ENCODE results near the gene HTT. TPM values are rescaled to one million over a fixed set of nuclear protein-coding genes. Genes with fewer than 3 reads are reported as not detected.

HTT gene
- total RNA-seq, 1 donor from 2014 or later = 65.2 TPM

- Histone ChIP-seq H3K9ac (ENCODE audit: low read length) (no peak overlapping the region), H3K4me1 (ENCODE audit: insufficient read depth, low read length) (no peaks in the 10 kb centered on the region), H3K27ac (ENCODE audit: low read depth, low read length) (no peak overlapping the region), H3K9me3 (ENCODE audit: insufficient read depth, low read depth, low read length) (no peaks in the 10 kb centered on the region), H2AFZ (ENCODE audit: low read depth, low read length) (no peak overlapping the region), H3K4me3 (ENCODE audit: insufficient read depth, low read depth, low read length) (no peak overlapping the region), H3K4me2 (ENCODE audit: low read length) (no peak overlapping the region), H3K79me2 (ENCODE audit: insufficient read depth, low read length) (no peaks in the 10 kb centered on the region), H3K36me3 (ENCODE audit: insufficient read depth, low read length) (peaks cover 9% of the 10 kb centered on the region), H3K27me3 (ENCODE audit: insufficient read depth, low read length) (no peaks in the 10 kb centered on the region), H4K20me1 (ENCODE audit: insufficient read depth, low read length) (peaks cover 15% of the 10 kb centered on the region)
- H3K4me1 Mint-ChIP-seq (ENCODE audit: low read depth, unreplicated experiment) = peaks cover 9% of the 10 kb centered on the region
- TF ChIP-seq, protein P1, sequence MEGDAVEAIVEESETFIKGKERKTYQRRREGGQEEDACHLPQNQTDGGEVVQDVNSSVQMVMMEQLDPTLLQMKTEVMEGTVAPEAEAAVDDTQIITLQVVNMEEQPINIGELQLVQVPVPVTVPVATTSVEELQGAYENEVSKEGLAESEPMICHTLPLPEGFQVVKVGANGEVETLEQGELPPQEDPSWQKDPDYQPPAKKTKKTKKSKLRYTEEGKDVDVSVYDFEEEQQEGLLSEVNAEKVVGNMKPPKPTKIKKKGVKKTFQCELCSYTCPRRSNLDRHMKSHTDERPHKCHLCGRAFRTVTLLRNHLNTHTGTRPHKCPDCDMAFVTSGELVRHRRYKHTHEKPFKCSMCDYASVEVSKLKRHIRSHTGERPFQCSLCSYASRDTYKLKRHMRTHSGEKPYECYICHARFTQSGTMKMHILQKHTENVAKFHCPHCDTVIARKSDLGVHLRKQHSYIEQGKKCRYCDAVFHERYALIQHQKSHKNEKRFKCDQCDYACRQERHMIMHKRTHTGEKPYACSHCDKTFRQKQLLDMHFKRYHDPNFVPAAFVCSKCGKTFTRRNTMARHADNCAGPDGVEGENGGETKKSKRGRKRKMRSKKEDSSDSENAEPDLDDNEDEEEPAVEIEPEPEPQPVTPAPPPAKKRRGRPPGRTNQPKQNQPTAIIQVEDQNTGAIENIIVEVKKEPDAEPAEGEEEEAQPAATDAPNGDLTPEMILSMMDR (IDR thresholded peaks at IDR 0.05; ENCODE audit: insufficient read depth, low read depth, low read length) = no peak
- TF ChIP-seq EZH2 (IDR thresholded peaks at IDR 0.05; ENCODE audit: insufficient read depth, low read length) = no peak
- FAIRE-seq (no peak), DNase-seq (ENCODE audit: low read depth) (no peak)
- peaks cover 11% of the 10 kb centered on the region for H3K36me3 Mint-ChIP-seq (ENCODE audit: low read depth, unreplicated experiment)
- H3K27ac Mint-ChIP-seq (ENCODE audit: unreplicated experiment) = no peak overlapping the region
- H3K4me3 Mint-ChIP-seq (ENCODE audit: unreplicated experiment) = no peak overlapping the region
- no peaks in the 10 kb centered on the region for H3K27me3 Mint-ChIP-seq (ENCODE audit: low read depth, unreplicated experiment)
- peaks cover 3% of the 10 kb centered on the region for H3K9me3 Mint-ChIP-seq (ENCODE audit: unreplicated experiment)
Observed at GRCh38 chr4:3237266-3237665, 162.8 kb downstream of the HTT start.

GRCh38 chr4:3237712-3238560 is 163.5 kb downstream of the HTT start:
- no peak overlapping the region for H3K27ac ChIP-seq (ENCODE audit: low read depth, low read length)
- Mint-ChIP-seq H3K4me3 (ENCODE audit: unreplicated experiment) (no peak overlapping the region), H3K4me1 (ENCODE audit: low read depth, unreplicated experiment) (peaks cover 9% of the 10 kb centered on the region), H3K9me3 (ENCODE audit: unreplicated experiment) (peaks cover 3% of the 10 kb centered on the region), H3K27ac (ENCODE audit: unreplicated experiment) (no peak overlapping the region), H3K36me3 (ENCODE audit: low read depth, unreplicated experiment) (peaks cover 17% of the 10 kb centered on the region), H3K27me3 (ENCODE audit: low read depth, unreplicated experiment) (no peaks in the 10 kb centered on the region)
- H3K9ac ChIP-seq (ENCODE audit: low read length) = no peak overlapping the region
- no peak for TF ChIP-seq EZH2 (IDR thresholded peaks at IDR 0.05; ENCODE audit: insufficient read depth, low read length)
- TF ChIP-seq, protein P1 (IDR thresholded peaks at IDR 0.05; ENCODE audit: insufficient read depth, low read depth, low read length) = no peak
- H3K36me3 ChIP-seq (ENCODE audit: insufficient read depth, low read length) = peaks cover 5% of the 10 kb centered on the region
- H3K27me3 ChIP-seq (ENCODE audit: insufficient read depth, low read length) = no peaks in the 10 kb centered on the region
- no peak for FAIRE-seq
- no peak overlapping the region for H2AFZ ChIP-seq (ENCODE audit: low read depth, low read length)
- no peaks in the 10 kb centered on the region for H3K79me2 ChIP-seq (ENCODE audit: insufficient read depth, low read length)
- H3K4me2 ChIP-seq (ENCODE audit: low read length) = no peak overlapping the region
- H3K9me3 ChIP-seq (ENCODE audit: insufficient read depth, low read depth, low read length) = no peaks in the 10 kb centered on the region
- peaks cover 18% of the 10 kb centered on the region for H4K20me1 ChIP-seq (ENCODE audit: insufficient read depth, low read length)
- no peaks in the 10 kb centered on the region for H3K4me1 ChIP-seq (ENCODE audit: insufficient read depth, low read length)
- no peak overlapping the region for H3K4me3 ChIP-seq (ENCODE audit: insufficient read depth, low read depth, low read length)
- DNase-seq (ENCODE audit: low read depth) = no peak

DNA sequence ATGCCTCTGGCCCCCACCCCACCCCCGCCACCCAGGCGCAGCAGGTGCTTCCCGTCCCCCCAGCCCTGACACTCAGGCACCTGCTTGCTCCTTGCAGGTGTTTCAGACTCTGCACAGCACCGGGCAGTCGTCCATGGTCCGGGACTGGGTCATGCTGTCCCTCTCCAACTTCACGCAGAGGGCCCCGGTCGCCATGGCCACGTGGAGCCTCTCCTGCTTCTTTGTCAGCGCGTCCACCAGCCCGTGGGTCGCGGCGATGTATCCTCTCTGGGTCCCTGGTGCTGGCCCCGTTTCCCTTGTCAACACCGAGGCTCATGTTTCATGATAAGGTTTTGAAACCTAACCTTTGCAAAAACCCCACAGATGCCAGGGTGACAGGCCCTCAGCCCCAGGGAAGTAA is 164.2 kb downstream of the HTT start:
- H3K27ac Mint-ChIP-seq (ENCODE audit: unreplicated experiment) = no peak overlapping the region

More for the DNA sequence above, 164.2 kb downstream of the HTT start:
- H4K20me1 ChIP-seq (ENCODE audit: insufficient read depth, low read length) = peaks cover 21% of the 10 kb centered on the region
- H3K9ac ChIP-seq (ENCODE audit: low read length) = no peak overlapping the region
- H3K36me3 ChIP-seq (ENCODE audit: insufficient read depth, low read length) = peaks cover 5% of the 10 kb centered on the region
- H3K27ac ChIP-seq (ENCODE audit: low read depth, low read length) = no peak overlapping the region
- H2AFZ ChIP-seq (ENCODE audit: low read depth, low read length) = no peak overlapping the region
- H3K4me2 ChIP-seq (ENCODE audit: low read length) = no peak overlapping the region
- DNase-seq (ENCODE audit: low read depth) = no peak
- TF ChIP-seq EZH2 (IDR thresholded peaks at IDR 0.05; ENCODE audit: insufficient read depth, low read length) = no peak
- TF ChIP-seq, protein P1 (IDR thresholded peaks at IDR 0.05; ENCODE audit: insufficient read depth, low read depth, low read length) = no peak
- peaks cover 3% of the 10 kb centered on the region for H3K9me3 Mint-ChIP-seq (ENCODE audit: unreplicated experiment)
- H3K4me1 Mint-ChIP-seq (ENCODE audit: low read depth, unreplicated experiment) = peaks cover 5% of the 10 kb centered on the region
- FAIRE-seq = no peak
- no peak overlapping the region for H3K4me3 ChIP-seq (ENCODE audit: insufficient read depth, low read depth, low read length)
- no peaks in the 10 kb centered on the region for H3K27me3 ChIP-seq (ENCODE audit: insufficient read depth, low read length)
- H3K4me1 ChIP-seq (ENCODE audit: insufficient read depth, low read length) = no peaks in the 10 kb centered on the region
- peaks cover 20% of the 10 kb centered on the region for H3K36me3 Mint-ChIP-seq (ENCODE audit: low read depth, unreplicated experiment)
- H3K79me2 ChIP-seq (ENCODE audit: insufficient read depth, low read length) = no peaks in the 10 kb centered on the region
- H3K27me3 Mint-ChIP-seq (ENCODE audit: low read depth, unreplicated experiment) = no peaks in the 10 kb centered on the region
- no peak overlapping the region for H3K4me3 Mint-ChIP-seq (ENCODE audit: unreplicated experiment)
- H3K9me3 ChIP-seq (ENCODE audit: insufficient read depth, low read depth, low read length) = no peaks in the 10 kb centered on the region

Data from astrocyte (in vitro differentiated cells and primary cell).